Right cardiac atrium (tissue), 5 donors: ENCODE data around the gene CCDC7. TPM values are rescaled to one million over a fixed set of nuclear protein-coding genes. Genes with fewer than 3 reads are reported as not detected.
"Not testable (repeated sequence)": the region's sequence is repeated elsewhere in the genome, so short reads cannot be mapped to it uniquely, and the experiment has no call there.

Experiments used
- ATAC-seq, 2 donors: fragments of 200-7000 bp; cut with Tn5 transposase; one replicate each; pipeline versions ENCODE4 v1.8.0 to v1.9.1; 2020; ENCODE audit warnings: moderate library complexity in 2 of 2, mild to moderate bottlenecking in 1 of 2
- DNase-seq, 3 donors: peaks; one replicate each; pipeline ENCODE4 v3.0.0-alpha.2; 2020
- H3K27ac ChIP-seq: one replicate; pipeline ENCODE4 v1.5.1; 2013; ENCODE audit warnings: mild to moderate bottlenecking, low read length, control low read depth, moderate library complexity
- H3K27me3 ChIP-seq: one replicate; pipeline ENCODE4 v1.6.1; 2013; ENCODE audit not compliant: control insufficient read depth, insufficient read depth
- H3K4me1 ChIP-seq: one replicate; pipeline ENCODE4 v1.6.1; 2013; ENCODE audit warnings: low read length; ENCODE audit not compliant: control insufficient read depth, insufficient read depth
- H3K4me3 ChIP-seq: one replicate; pipeline ENCODE4 v1.5.1; 2013; ENCODE audit warnings: low read length, control low read depth
- H3K9me3 ChIP-seq: one replicate; pipeline ENCODE4 v1.6.1; 2013; ENCODE audit warnings: low read length; ENCODE audit not compliant: control insufficient read depth
- WGBS: extraction: QIAGEN DNeasy Blood & Tissue Kit; methylation state at CpG from one replicate; pipeline ENCODE4 v1.1.7; 2013; 5-methylcytosine and 5-hydroxymethylcytosine counted together
- intact Hi-C, 4 donors: fragments of 100-400 bp; cut with DNase I; formaldehyde crosslinking; loops; one replicate each; pipeline versions ENCODE4 v1.11.0 to v1.14.0; 2022 to 2023
- polyA plus RNA-seq: library from polyadenylated mRNA; stranded (reverse); fragments of 200-250 nt; gene quantifications from one replicate; pipeline ENCODE4 v1.2.3, GENCODE V29; 2013
- total RNA-seq, 4 donors: library from RNA; stranded (reverse); fragmentation: NEBNext Ultra II Directional; extraction: Animal tissue kit (Norgen Biotek cat#: 25700); gene quantifications; one replicate each; pipeline ENCODE4 v1.2.1, GENCODE V29; 2021
- donor health status: healthy with polysubstance abuse.
- donor health status: DM: no; HTN: yes; CAD: no.
- donor health status: DM: no; HTN: no; CAD: no.
- donor health status: DM: no; HTN: yes; CAD: no; lungs with severe emphysema.
- donor health status: DM: yes; HTN: yes; CAD: no.

Gene CCDC7
- total and polyA plus RNA-seq, 5 donors = 0.91 to 38.7 (median 34.7) TPM

DNA sequence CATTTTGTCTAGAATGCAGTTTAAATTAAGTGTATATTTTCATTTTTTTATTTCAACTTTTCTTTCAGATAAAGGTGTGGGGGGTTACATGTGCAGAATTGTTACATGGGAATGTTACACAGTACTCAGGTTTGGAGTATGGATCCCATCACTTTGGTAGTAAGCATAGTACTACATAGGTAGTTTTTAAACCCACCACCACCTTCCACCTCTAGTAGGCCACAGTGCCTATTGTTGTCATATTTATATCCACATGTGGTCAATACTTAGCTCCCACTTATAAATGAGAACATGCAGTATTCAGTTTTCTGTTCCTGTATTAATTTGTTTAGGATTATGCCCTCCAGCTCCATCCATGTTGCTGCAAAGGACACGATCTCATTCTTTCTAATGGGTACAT is 200.6 kb downstream of the CCDC7 start:
- H3K27me3 ChIP-seq = no peaks in the 10 kb centered on the region
- H3K4me3 ChIP-seq = no peak overlapping the region
- no peaks in the 10 kb centered on the region for H3K4me1 ChIP-seq
- intact Hi-C loops = no loop called here
- 93% methylated on average over 1 of the region's 1 CpG for WGBS
- H3K27ac ChIP-seq = no peak overlapping the region
- no peak for ATAC-seq
- H3K9me3 ChIP-seq = no peaks in the 10 kb centered on the region
- DNase-seq = no peak

DNA sequence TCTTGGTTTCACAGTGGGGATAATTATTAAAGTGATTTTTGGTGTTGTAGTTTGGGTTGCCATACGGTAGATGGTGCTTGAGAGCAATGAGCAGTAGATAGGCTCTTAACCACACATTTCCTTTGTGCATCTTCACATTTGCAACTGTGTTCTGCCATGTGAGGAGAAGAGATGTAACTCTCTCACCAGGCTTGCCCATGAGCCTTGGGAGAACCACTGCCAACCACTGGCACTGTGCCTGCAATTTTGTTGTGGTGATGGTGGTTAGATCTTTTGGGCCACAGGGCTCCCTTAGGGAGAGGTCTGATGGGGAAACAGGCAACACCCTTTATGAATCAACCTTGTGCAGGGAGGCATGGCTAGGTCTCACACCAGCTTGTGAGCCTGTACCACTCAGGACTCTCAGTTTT is 204.3 kb downstream of the CCDC7 start:
- H3K27ac ChIP-seq = no peak overlapping the region
- DNase-seq (no peak), ATAC-seq (no peak)
- intact Hi-C loops = no loop called here
- peaks cover 3% of the 10 kb centered on the region for H3K9me3 ChIP-seq
- H3K4me3 ChIP-seq = no peak overlapping the region
- H3K4me1 ChIP-seq = no peaks in the 10 kb centered on the region
- 71% methylated on average over 1 of the region's 1 CpG for WGBS
- H3K27me3 ChIP-seq = no peaks in the 10 kb centered on the region

GRCh38 chr10:32657430-32657829 is 211.5 kb downstream of the CCDC7 start:
- H3K4me1 ChIP-seq, H3K9me3 ChIP-seq, H3K27ac ChIP-seq, intact Hi-C loops, H3K4me3 ChIP-seq, ATAC-seq, H3K27me3 ChIP-seq, DNase-seq: not testable (repeated sequence)
- WGBS = 0% methylated on average over 1 of the region's 1 CpG

- WGBS = 99% methylated on average over 2 of the region's 2 CpGs
- no peaks in the 10 kb centered on the region for H3K27me3 ChIP-seq
- intact Hi-C loops = no loop called here
- H3K27ac ChIP-seq = no peak overlapping the region
- no peaks in the 10 kb centered on the region for H3K9me3 ChIP-seq
- no peak for ATAC-seq
- H3K4me1 ChIP-seq = no peaks in the 10 kb centered on the region
- no peak overlapping the region for H3K4me3 ChIP-seq
- no peak for DNase-seq
These were observed 215.4 kb downstream of the CCDC7 start for GRCh38 chr10:32661346-32661745.

- no peaks in the 10 kb centered on the region for H3K4me1 ChIP-seq
- 83% methylated on average over 4 of the region's 4 CpGs for WGBS
- no peaks in the 10 kb centered on the region for H3K27me3 ChIP-seq
- no peaks in the 10 kb centered on the region for H3K9me3 ChIP-seq
- intact Hi-C loops = no loop called here
- no peak overlapping the region for H3K27ac ChIP-seq
- DNase-seq (no peak), ATAC-seq (no peak)
- H3K4me3 ChIP-seq = no peak overlapping the region
These were observed 235.0 kb downstream of the CCDC7 start for GRCh38 chr10:32680803-32681557.

- no peak overlapping the region for H3K27ac ChIP-seq
- no peaks in the 10 kb centered on the region for H3K27me3 ChIP-seq
- 99% methylated on average over 2 of the region's 2 CpGs for WGBS
- ATAC-seq (no peak), DNase-seq (no peak)
- intact Hi-C loops = no loop called here
- no peaks in the 10 kb centered on the region for H3K9me3 ChIP-seq
- H3K4me1 ChIP-seq = no peaks in the 10 kb centered on the region
- no peak overlapping the region for H3K4me3 ChIP-seq
These were observed 238.4 kb downstream of the CCDC7 start for GRCh38 chr10:32684291-32684690.

- intact Hi-C loops = no loop called here
- no peak for DNase-seq
- Histone ChIP-seq H3K27ac (no peak overlapping the region), H3K27me3 (no peaks in the 10 kb centered on the region), H3K4me1 (no peaks in the 10 kb centered on the region), H3K4me3 (no peak overlapping the region), H3K9me3 (no peaks in the 10 kb centered on the region)
- no peak for ATAC-seq
These were observed 241.2 kb downstream of the CCDC7 start for GRCh38 chr10:32687116-32687515.

- intact Hi-C loops = no loop called here
- DNase-seq = no peak
- ATAC-seq = no peak
- H3K4me1 ChIP-seq = no peaks in the 10 kb centered on the region
- no peak overlapping the region for H3K27ac ChIP-seq
- H3K9me3 ChIP-seq = no peaks in the 10 kb centered on the region
- no peaks in the 10 kb centered on the region for H3K27me3 ChIP-seq
- 77% methylated on average over 2 of the region's 2 CpGs for WGBS
- no peak overlapping the region for H3K4me3 ChIP-seq
These were observed 241.6 kb downstream of the CCDC7 start for GRCh38 chr10:32687546-32687945.

- intact Hi-C loops = no loop called here
- Histone ChIP-seq H3K4me1 (no peaks in the 10 kb centered on the region), H3K4me3 (no peak overlapping the region), H3K27me3 (no peaks in the 10 kb centered on the region), H3K9me3 (no peaks in the 10 kb centered on the region), H3K27ac (no peak overlapping the region)
- 77% methylated on average over 1 of the region's 1 CpG for WGBS
- no peak for ATAC-seq
- no peak for DNase-seq
These were observed 246.2 kb downstream of the CCDC7 start for GRCh38 chr10:32692174-32692573.

GRCh38 chr10:32693441-32693979 is 247.6 kb downstream of the CCDC7 start:
- Histone ChIP-seq H3K27ac (no peak overlapping the region), H3K4me3 (no peak overlapping the region), H3K27me3 (no peaks in the 10 kb centered on the region), H3K4me1 (no peaks in the 10 kb centered on the region), H3K9me3 (no peaks in the 10 kb centered on the region)
- DNase-seq (no peak), ATAC-seq (no peak)
- intact Hi-C loops = no loop called here
- 83% methylated on average over 4 of the region's 4 CpGs for WGBS

DNA sequence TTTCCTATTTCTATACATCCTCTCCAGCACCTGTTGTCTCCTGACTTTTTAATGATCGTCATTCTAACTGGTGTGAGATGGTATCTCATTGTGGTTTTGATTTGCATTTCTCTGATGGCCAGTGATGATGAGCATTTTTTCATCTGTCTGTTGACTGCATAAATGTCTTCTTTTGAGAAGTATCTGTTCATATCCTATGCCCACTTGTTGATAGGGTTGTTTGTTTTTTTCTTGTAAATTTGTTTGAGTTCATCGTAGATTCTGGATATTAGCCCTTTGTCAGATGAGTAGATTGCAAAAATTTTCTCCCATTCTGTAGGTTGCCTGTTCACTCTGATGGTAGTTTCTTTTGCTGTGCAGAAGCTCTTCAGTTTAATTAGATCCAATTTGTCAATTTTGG is 253.7 kb downstream of the CCDC7 start:
- H3K4me3 ChIP-seq, H3K27ac ChIP-seq, ATAC-seq, H3K27me3 ChIP-seq, H3K9me3 ChIP-seq, H3K4me1 ChIP-seq, DNase-seq, intact Hi-C loops: not testable (repeated sequence)
- 97% methylated on average over 2 of the region's 2 CpGs for WGBS

DNA sequence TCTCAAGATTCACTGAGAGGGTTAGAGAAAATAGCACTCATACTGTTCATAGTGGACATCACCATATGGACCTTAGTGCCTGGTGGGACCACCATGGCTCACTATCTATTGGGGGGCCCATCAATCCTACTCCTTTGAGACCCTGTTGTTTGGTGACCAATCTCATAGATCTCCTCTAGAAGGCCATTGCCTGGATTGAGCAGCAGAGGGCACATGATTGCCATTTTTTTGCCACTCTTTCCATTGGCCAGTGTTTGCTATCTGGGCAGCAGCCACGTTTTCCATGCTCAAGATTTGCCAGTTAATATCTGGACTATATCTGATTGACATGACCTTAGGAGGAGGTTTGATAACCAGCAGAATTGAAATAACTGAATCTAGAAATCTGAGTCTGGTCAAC is 267.6 kb downstream of the CCDC7 start:
- Histone ChIP-seq H3K4me1 (no peaks in the 10 kb centered on the region), H3K27ac (no peak overlapping the region), H3K27me3 (no peaks in the 10 kb centered on the region), H3K9me3 (peaks cover 1% of the 10 kb centered on the region), H3K4me3 (no peak overlapping the region)
- intact Hi-C loops = no loop called here
- no peak for DNase-seq
- ATAC-seq = no peak
- whole genome bisulfite sequencing = 47% methylated on average over 1 of the region's 1 CpG
